Measurements from ENCODE around the gene PSMB1.

The PSMB1 gene

GRCh38 chr6:170555305-170555704 is 2.2 kb upstream of the PSMB1 start:
- H3K4me3 ChIP-seq (IDR thresholded peaks at IDR 0.05; ENCODE audit: insufficient read depth, low read depth, low read length), result no peak overlapping the region
- H3K27me3 ChIP-seq (ENCODE audit: insufficient read depth, low read depth), result no peaks in the 10 kb centered on the region
- peaks cover 78% of the 10 kb centered on the region for H3K79me2 ChIP-seq (ENCODE audit: insufficient read depth, low read depth)
- no peak overlapping the region for H2AFZ ChIP-seq (ENCODE audit: low read depth)
- peaks cover 40% of the 10 kb centered on the region for H3K4me1 ChIP-seq (ENCODE audit: low read depth, poor library complexity, severe bottlenecking)
- peak overlapping the region; percentile 83 for H3K4me2 ChIP-seq
- no peak for TF ChIP-seq CTCF (conservative IDR thresholded peaks at IDR 0.05; ENCODE audit: low read depth, low read length)
- peaks cover 1% of the 10 kb centered on the region; the same call in 1 of the 2 replicates for H4K20me1 ChIP-seq (ENCODE audit: insufficient read depth)
- H3K27ac ChIP-seq, result 0 out of 2 replicates have a peak overlapping the region, but pooled peaks have one; percentile 97
- peak overlapping the region; percentile 72; the same call in 1 of the 2 replicates for H3K9ac ChIP-seq
- peaks cover 3% of the 10 kb centered on the region; the same call in 1 of the 2 replicates for H3K36me3 ChIP-seq (ENCODE audit: insufficient read depth)

- Histone ChIP-seq H4K20me1 (ENCODE audit: insufficient read depth) (peaks cover 6% of the 10 kb centered on the region; the same call in 1 of the 2 replicates), H3K4me1 (ENCODE audit: low read depth, poor library complexity, severe bottlenecking) (peaks cover 46% of the 10 kb centered on the region), H3K27me3 (ENCODE audit: insufficient read depth, low read depth) (no peaks in the 10 kb centered on the region), H2AFZ (ENCODE audit: low read depth) (peak overlapping the region; percentile 83; the same call in 1 of the 2 replicates), H3K36me3 (ENCODE audit: insufficient read depth) (peaks cover 7% of the 10 kb centered on the region; the same call in 1 of the 2 replicates), H3K4me3 (IDR thresholded peaks at IDR 0.05; ENCODE audit: insufficient read depth, low read depth, low read length) (no peak overlapping the region), H3K4me2 (peak overlapping the region; percentile 83), H3K79me2 (ENCODE audit: insufficient read depth, low read depth) (peaks cover 83% of the 10 kb centered on the region), H3K27ac (peak overlapping the region; percentile 97; the same call in 1 of the 2 replicates), H3K9ac (peak overlapping the region; percentile 72)
- TF ChIP-seq CTCF (conservative IDR thresholded peaks at IDR 0.05; ENCODE audit: low read depth, low read length), result no peak
These were observed 1.7 kb upstream of the PSMB1 start for GRCh38 chr6:170554796-170555137.

- TF ChIP-seq CTCF (conservative IDR thresholded peaks at IDR 0.05; ENCODE audit: low read depth, low read length), result no peak
- Histone ChIP-seq H3K36me3 (ENCODE audit: insufficient read depth) (peaks cover 7% of the 10 kb centered on the region; the same call in 1 of the 2 replicates), H3K4me3 (IDR thresholded peaks at IDR 0.05; ENCODE audit: insufficient read depth, low read depth, low read length) (no peak within 1 kb of the TSS), H3K4me2 (peak within 1 kb of the TSS; percentile 90), H3K79me2 (ENCODE audit: insufficient read depth, low read depth) (peaks cover 89% of the 10 kb centered on the region), H2AFZ (ENCODE audit: low read depth) (peak within 1 kb of the TSS; percentile 83), H3K27ac (peak within 1 kb of the TSS; percentile 97), H4K20me1 (ENCODE audit: insufficient read depth) (peaks cover 11% of the 10 kb centered on the region; the same call in 1 of the 2 replicates), H3K27me3 (ENCODE audit: insufficient read depth, low read depth) (no peaks in the 10 kb centered on the region), H3K9ac (peak within 1 kb of the TSS; percentile 84), H3K4me1 (ENCODE audit: low read depth, poor library complexity, severe bottlenecking) (peaks cover 48% of the 10 kb centered on the region)
These were observed 1.1 kb upstream of the PSMB1 start, which contains the start of gene TBP for GRCh38 chr6:170554013-170554795. TBP (plus strand) TSS chr6:170554369; CDS start chr6:170557030, 2,661 bp downstream.

GRCh38 chr6:170553534-170554012 is 466 bp upstream of the PSMB1 start:
- Histone ChIP-seq H3K4me3 (IDR thresholded peaks at IDR 0.05; ENCODE audit: insufficient read depth, low read depth, low read length) (no peak overlapping the region), H2AFZ (ENCODE audit: low read depth) (peak overlapping the region; percentile 83), H3K4me1 (ENCODE audit: low read depth, poor library complexity, severe bottlenecking) (peaks cover 48% of the 10 kb centered on the region), H3K79me2 (ENCODE audit: insufficient read depth, low read depth) (peaks cover 91% of the 10 kb centered on the region), H4K20me1 (ENCODE audit: insufficient read depth) (peaks cover 14% of the 10 kb centered on the region; the same call in 1 of the 2 replicates), H3K27me3 (ENCODE audit: insufficient read depth, low read depth) (no peaks in the 10 kb centered on the region), H3K36me3 (ENCODE audit: insufficient read depth) (peaks cover 9% of the 10 kb centered on the region; the same call in 1 of the 2 replicates), H3K4me2 (peak overlapping the region; percentile 90), H3K27ac (peak overlapping the region; percentile 97), H3K9ac (peak overlapping the region; percentile 84)
- TF ChIP-seq CTCF (conservative IDR thresholded peaks at IDR 0.05; ENCODE audit: low read depth, low read length), result no peak
